OCI-LY1 (cell line): ENCODE results near the gene IRX4.

ENCODE experiments used
- H2AFZ ChIP-seq: fragments of 200-600 bp; sonication (generic), shearing (Covaris generic); 2 replicates; pipeline ENCODE4 v1.6.0; 2014; ENCODE audit warnings: antibody characterized with exemption, mild to moderate bottlenecking, low read length
- H3F3A ChIP-seq: fragments of 200-600 bp; sonication (generic), shearing (Covaris generic); 2 replicates; pipeline ENCODE4 v1.6.0; 2014; ENCODE audit warnings: mild to moderate bottlenecking, antibody characterized with exemption, low read length, moderate library complexity; ENCODE audit not compliant: insufficient read depth
- H3K27ac ChIP-seq: fragments of 200-600 bp; sonication (generic); 2 replicates; pipeline ENCODE4 v1.5.1; 2014; ENCODE audit warnings: low read length, mixed run types, mild to moderate bottlenecking, low read depth; ENCODE audit not compliant: poor library complexity, severe bottlenecking
- H3K27me3 ChIP-seq: fragments of 200-600 bp; sonication (generic); 2 replicates; pipeline ENCODE4 v1.6.0; 2014; ENCODE audit warnings: antibody characterized with exemption, mild to moderate bottlenecking, low read length, moderate library complexity; ENCODE audit not compliant: insufficient read depth
- H3K36me3 ChIP-seq: fragments of 200-600 bp; sonication (generic); 2 replicates; pipeline ENCODE4 v1.6.1; 2014; ENCODE audit warnings: mild to moderate bottlenecking, antibody characterized with exemption, low read length, moderate library complexity, mixed read lengths; ENCODE audit not compliant: insufficient read depth
- H3K4me1 ChIP-seq: fragments of 200-600 bp; sonication (generic); 2 replicates; pipeline ENCODE4 v1.5.1; 2014; ENCODE audit warnings: mild to moderate bottlenecking, low read length, moderate library complexity; ENCODE audit not compliant: insufficient read depth, severe bottlenecking
- H3K4me2 ChIP-seq: fragments of 200-600 bp; sonication (generic), shearing (Covaris generic); 2 replicates; pipeline ENCODE4 v1.6.1; 2014; ENCODE audit warnings: low read length
- H3K4me3 ChIP-seq: fragments of 200-600 bp; sonication (generic); 2 replicates; pipeline ENCODE4 v1.5.1; 2014; ENCODE audit warnings: low read length, low read depth, mild to moderate bottlenecking, mixed read lengths; ENCODE audit not compliant: poor library complexity, severe bottlenecking
- H3K79me2 ChIP-seq: fragments of 200-600 bp; shearing (Covaris generic); 2 replicates; pipeline ENCODE4 v1.6.1; 2016; ENCODE audit warnings: mixed run types, low read length, mixed read lengths; ENCODE audit not compliant: insufficient read depth
- H3K9ac ChIP-seq: fragments of 200-600 bp; sonication (generic), shearing (Covaris generic); 2 replicates; pipeline ENCODE4 v1.6.1; 2014; ENCODE audit warnings: mild to moderate bottlenecking, low read length, mixed read lengths
- H3K9me2 ChIP-seq: fragments of 200-600 bp; sonication (generic), shearing (Covaris generic); 2 replicates; pipeline ENCODE4 v1.6.1; 2014; ENCODE audit warnings: low read depth, mild to moderate bottlenecking, low read length, mixed read lengths
- H3K9me3 ChIP-seq: fragments of 200-600 bp; shearing (Covaris generic); 2 replicates; pipeline ENCODE4 v1.6.1; 2014; ENCODE audit warnings: low read length, mixed read lengths
- H4K20me1 ChIP-seq: fragments of 200-600 bp; sonication (generic), shearing (Covaris generic); 2 replicates; pipeline ENCODE4 v1.6.0; 2016; ENCODE audit warnings: mild to moderate bottlenecking, low read length; ENCODE audit not compliant: insufficient read depth
- CTCF ChIP-seq: fragments of 200-600 bp; sonication (generic), shearing (Covaris generic); IDR thresholded peaks from 2 replicates; pipeline ENCODE4 v1.5.1; 2017; ENCODE audit warnings: mild to moderate bottlenecking, antibody characterized with exemption, low read length, moderate library complexity, mixed read lengths
- EZH2 ChIP-seq: fragments of 200-600 bp; sonication (generic), shearing (Covaris generic); IDR thresholded peaks from 2 replicates; pipeline ENCODE4 v1.8.0; 2017; ENCODE audit warnings: borderline replicate concordance, mixed run types, mild to moderate bottlenecking, antibody characterized with exemption, low read length, moderate library complexity, mixed read lengths

The IRX4 gene

GRCh38 chr5:1880377-1881025 lies 2.2 kb downstream of the IRX4 start:
- no peak overlapping the region for H2AFZ ChIP-seq
- TF ChIP-seq EZH2: no peak
- TF ChIP-seq CTCF: no peak

GRCh38 chr5:1879292-1880263 lies 3.1 kb downstream of the IRX4 start:
- Histone ChIP-seq H3K4me3 (no peak overlapping the region), H4K20me1 (no peaks in the 10 kb centered on the region), H3K27ac (no peak overlapping the region), H3K4me2 (no peak overlapping the region), H2AFZ (no peak overlapping the region), H3K9ac (no peak overlapping the region), H3K36me3 (no peaks in the 10 kb centered on the region), H3K9me2 (no peaks in the 10 kb centered on the region), H3K9me3 (no peaks in the 10 kb centered on the region), H3F3A (no peaks in the 10 kb centered on the region), H3K4me1 (no peaks in the 10 kb centered on the region), H3K27me3 (no peaks in the 10 kb centered on the region), H3K79me2 (no peaks in the 10 kb centered on the region)
- no peak for TF ChIP-seq EZH2

More at GRCh38 chr5:1880377-1881025, 2.2 kb downstream of the IRX4 start:
- no peaks in the 10 kb centered on the region for H3K9me3 ChIP-seq
- H3K9ac ChIP-seq: no peak overlapping the region
- no peaks in the 10 kb centered on the region for H3K9me2 ChIP-seq
- H3K4me3 ChIP-seq: no peak overlapping the region
- H3F3A ChIP-seq: no peaks in the 10 kb centered on the region
- H3K27me3 ChIP-seq: no peaks in the 10 kb centered on the region
- H3K4me2 ChIP-seq: no peak overlapping the region
- H3K36me3 ChIP-seq: no peaks in the 10 kb centered on the region
- no peaks in the 10 kb centered on the region for H4K20me1 ChIP-seq
- no peaks in the 10 kb centered on the region for H3K79me2 ChIP-seq
- no peaks in the 10 kb centered on the region for H3K4me1 ChIP-seq
- no peak overlapping the region for H3K27ac ChIP-seq

- H3K27me3 ChIP-seq: no peaks in the 10 kb centered on the region
- no peaks in the 10 kb centered on the region for H4K20me1 ChIP-seq
These were observed 4.5 kb downstream of the IRX4 start for GRCh38 chr5:1878050-1878849.

More at GRCh38 chr5:1878050-1878849, 4.5 kb downstream of the IRX4 start:
- TF ChIP-seq CTCF (no peak), EZH2 (no peak)
- Histone ChIP-seq H3K4me2 (no peak overlapping the region), H3F3A (no peaks in the 10 kb centered on the region), H3K36me3 (no peaks in the 10 kb centered on the region), H3K9me3 (no peaks in the 10 kb centered on the region), H3K9me2 (no peaks in the 10 kb centered on the region), H3K9ac (no peak overlapping the region), H2AFZ (no peak overlapping the region), H3K4me3 (no peak overlapping the region), H3K27ac (no peak overlapping the region), H3K79me2 (no peaks in the 10 kb centered on the region), H3K4me1 (no peaks in the 10 kb centered on the region)
